ENCODE results near the gene ZNF536.

DNA sequence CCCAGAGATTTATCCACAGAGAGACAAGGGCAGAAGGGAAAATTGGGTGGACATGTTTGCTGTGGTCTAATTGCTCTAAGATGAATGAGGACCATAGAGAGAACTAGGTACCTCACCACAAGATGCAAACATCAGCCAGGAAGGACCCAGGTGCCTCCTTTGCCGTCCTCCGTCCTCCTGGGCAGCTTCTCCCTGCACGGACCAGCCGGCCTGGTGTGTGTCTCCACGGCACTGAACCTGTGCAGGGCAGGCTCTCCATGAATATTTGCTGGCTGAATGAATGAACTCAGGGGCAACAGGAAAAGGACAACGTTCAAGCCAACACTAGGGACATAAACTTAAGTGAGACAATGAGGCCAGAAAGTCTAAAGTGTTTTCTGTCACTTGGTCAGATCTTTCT lies 143.9 kb downstream of the ZNF536 start:
- TF ChIP-seq, protein P1, sequence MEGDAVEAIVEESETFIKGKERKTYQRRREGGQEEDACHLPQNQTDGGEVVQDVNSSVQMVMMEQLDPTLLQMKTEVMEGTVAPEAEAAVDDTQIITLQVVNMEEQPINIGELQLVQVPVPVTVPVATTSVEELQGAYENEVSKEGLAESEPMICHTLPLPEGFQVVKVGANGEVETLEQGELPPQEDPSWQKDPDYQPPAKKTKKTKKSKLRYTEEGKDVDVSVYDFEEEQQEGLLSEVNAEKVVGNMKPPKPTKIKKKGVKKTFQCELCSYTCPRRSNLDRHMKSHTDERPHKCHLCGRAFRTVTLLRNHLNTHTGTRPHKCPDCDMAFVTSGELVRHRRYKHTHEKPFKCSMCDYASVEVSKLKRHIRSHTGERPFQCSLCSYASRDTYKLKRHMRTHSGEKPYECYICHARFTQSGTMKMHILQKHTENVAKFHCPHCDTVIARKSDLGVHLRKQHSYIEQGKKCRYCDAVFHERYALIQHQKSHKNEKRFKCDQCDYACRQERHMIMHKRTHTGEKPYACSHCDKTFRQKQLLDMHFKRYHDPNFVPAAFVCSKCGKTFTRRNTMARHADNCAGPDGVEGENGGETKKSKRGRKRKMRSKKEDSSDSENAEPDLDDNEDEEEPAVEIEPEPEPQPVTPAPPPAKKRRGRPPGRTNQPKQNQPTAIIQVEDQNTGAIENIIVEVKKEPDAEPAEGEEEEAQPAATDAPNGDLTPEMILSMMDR (IDR thresholded peaks at IDR 0.05; ENCODE audit: insufficient read depth, low read length) = no peak
- no peak for TF ChIP-seq POLR2AphosphoS5 (IDR thresholded peaks at IDR 0.05; ENCODE audit: low read depth)
- TF ChIP-seq, protein P2, sequence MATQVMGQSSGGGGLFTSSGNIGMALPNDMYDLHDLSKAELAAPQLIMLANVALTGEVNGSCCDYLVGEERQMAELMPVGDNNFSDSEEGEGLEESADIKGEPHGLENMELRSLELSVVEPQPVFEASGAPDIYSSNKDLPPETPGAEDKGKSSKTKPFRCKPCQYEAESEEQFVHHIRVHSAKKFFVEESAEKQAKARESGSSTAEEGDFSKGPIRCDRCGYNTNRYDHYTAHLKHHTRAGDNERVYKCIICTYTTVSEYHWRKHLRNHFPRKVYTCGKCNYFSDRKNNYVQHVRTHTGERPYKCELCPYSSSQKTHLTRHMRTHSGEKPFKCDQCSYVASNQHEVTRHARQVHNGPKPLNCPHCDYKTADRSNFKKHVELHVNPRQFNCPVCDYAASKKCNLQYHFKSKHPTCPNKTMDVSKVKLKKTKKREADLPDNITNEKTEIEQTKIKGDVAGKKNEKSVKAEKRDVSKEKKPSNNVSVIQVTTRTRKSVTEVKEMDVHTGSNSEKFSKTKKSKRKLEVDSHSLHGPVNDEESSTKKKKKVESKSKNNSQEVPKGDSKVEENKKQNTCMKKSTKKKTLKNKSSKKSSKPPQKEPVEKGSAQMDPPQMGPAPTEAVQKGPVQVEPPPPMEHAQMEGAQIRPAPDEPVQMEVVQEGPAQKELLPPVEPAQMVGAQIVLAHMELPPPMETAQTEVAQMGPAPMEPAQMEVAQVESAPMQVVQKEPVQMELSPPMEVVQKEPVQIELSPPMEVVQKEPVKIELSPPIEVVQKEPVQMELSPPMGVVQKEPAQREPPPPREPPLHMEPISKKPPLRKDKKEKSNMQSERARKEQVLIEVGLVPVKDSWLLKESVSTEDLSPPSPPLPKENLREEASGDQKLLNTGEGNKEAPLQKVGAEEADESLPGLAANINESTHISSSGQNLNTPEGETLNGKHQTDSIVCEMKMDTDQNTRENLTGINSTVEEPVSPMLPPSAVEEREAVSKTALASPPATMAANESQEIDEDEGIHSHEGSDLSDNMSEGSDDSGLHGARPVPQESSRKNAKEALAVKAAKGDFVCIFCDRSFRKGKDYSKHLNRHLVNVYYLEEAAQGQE (IDR thresholded peaks at IDR 0.05; ENCODE audit: insufficient replicate concordance, low read depth) = no peak
- TF ChIP-seq GABPA (IDR thresholded peaks at IDR 0.05; ENCODE audit: low read depth) = no peak
- TF ChIP-seq SPI1 (IDR thresholded peaks at IDR 0.05; ENCODE audit: borderline replicate concordance, low read depth) = no peak

Data from HL-60 (cell line).